Esophagus squamous epithelium (tissue), 5 donors: ENCODE results near the gene SRRM2. TPM values are rescaled to one million over a fixed set of nuclear protein-coding genes. Genes with fewer than 3 reads are reported as not detected.

Source experiments
- DNase-seq: peaks from one replicate; lab custom pipeline; 2025; lab: John Stamatoyannopoulos, UW
- H3K27ac ChIP-seq, 4 donors: fragments of 200-600 bp; sonication (generic); one replicate each; pipeline ENCODE4 v1.5.1; 2016 to 2019; ENCODE audit warnings: mild to moderate bottlenecking in 1 of 4
- H3K27me3 ChIP-seq, 4 donors: fragments of 200-600 bp; sonication (generic); 1 replicate in 3 of 4; 2 replicates in 1 of 4; pipeline versions ENCODE4 v1.5.1 to v1.6.0; 2017 to 2021; ENCODE audit warnings: antibody characterized with exemption in 1 of 4
- H3K36me3 ChIP-seq, 3 donors: fragments of 200-600 bp; sonication (generic); one replicate each; pipeline ENCODE4 v1.5.1; 2016 to 2019
- H3K4me1 ChIP-seq, 3 donors: fragments of 200-600 bp; sonication (generic); one replicate each; pipeline ENCODE4 v1.5.1; 2017 to 2019
- H3K4me3 ChIP-seq, 4 donors: fragments of 200-600 bp; sonication (generic); 1 replicate in 3 of 4; 2 replicates in 1 of 4; pipeline ENCODE4 v1.5.1; 2016 to 2019; ENCODE audit warnings: mild to moderate bottlenecking in 2 of 4, moderate library complexity in 1 of 4
- H3K9me3 ChIP-seq, 3 donors: fragments of 200-600 bp; sonication (generic); one replicate each; pipeline ENCODE4 v1.5.1; 2016 to 2019
- POLR2A ChIP-seq, 4 donors: fragments of 450-650 bp; IDR thresholded peaks; one replicate each; pipeline ENCODE4 v1.6.1; 2017; ENCODE audit warnings: antibody characterized with exemption in 4 of 4, mild to moderate bottlenecking in 4 of 4, moderate library complexity in 3 of 4
- WGBS, 2 donors: methylation state at CpG; one replicate each; pipeline ENCODE4 v1.1.5; 2018; 5-methylcytosine and 5-hydroxymethylcytosine counted together
- intact Hi-C: fragments of 100-400 bp; cut with DNase I; formaldehyde crosslinking; loops from one replicate; pipeline ENCODE4 v1.15.0; 2022
- total RNA-seq, 4 donors: library from RNA; depleted of rRNA; stranded (reverse); fragments of >200 nt; gene quantifications; one replicate each; pipeline ENCODE4 v1.1.0, GENCODE V29; 2016
- TF ChIP-seq, protein P1 (sequence below), 6 experiments: fragments of 450-650 bp in 4 of 6; fragments of 200-600 bp in 2 of 6; sonication (generic) in 2 of 6; IDR thresholded peaks; one replicate each; pipeline ENCODE4 v1.5.1; 2016 to 2019; ENCODE audit warnings: antibody characterized with exemption in 6 of 6, mild to moderate bottlenecking in 4 of 6, moderate library complexity in 4 of 6
- donor health status: DM: yes; HTN: yes; CAD: no.

SRRM2 gene
- total RNA-seq, 4 donors from 2014 or later: 80.7 to 290 (median 233) TPM

DNA sequence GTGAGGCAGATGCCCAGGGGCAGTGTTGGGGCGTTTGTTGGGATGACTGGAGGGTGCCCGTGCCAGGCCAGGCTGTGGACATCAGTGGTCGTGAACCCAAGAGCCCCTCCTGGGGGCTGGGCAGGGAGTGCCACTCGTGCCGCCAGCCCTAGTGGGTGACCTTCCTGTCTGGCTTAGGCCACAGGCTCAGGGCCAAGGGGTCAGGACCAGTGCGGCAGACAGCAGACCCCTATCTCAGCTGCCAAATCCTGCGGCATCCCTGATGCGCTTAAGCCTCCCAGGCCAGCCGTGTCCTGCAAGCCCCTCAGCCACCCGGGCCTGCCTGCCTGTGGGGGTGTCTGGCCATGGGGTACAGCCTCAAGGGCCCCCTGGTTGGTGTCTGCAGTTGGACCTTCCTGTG lies 47.1 kb upstream of the SRRM2 start:
- H3K27me3 ChIP-seq: no peaks in the 10 kb centered on the region
- no peak overlapping the region for H3K27ac ChIP-seq
- H3K4me1 ChIP-seq: no peaks in the 10 kb centered on the region
- H3K36me3 ChIP-seq: peaks cover 48 to 100% (median 65%) of the 10 kb centered on the region in 3 donors
- H3K9me3 ChIP-seq: no peaks in the 10 kb centered on the region
- TF ChIP-seq, protein P1, sequence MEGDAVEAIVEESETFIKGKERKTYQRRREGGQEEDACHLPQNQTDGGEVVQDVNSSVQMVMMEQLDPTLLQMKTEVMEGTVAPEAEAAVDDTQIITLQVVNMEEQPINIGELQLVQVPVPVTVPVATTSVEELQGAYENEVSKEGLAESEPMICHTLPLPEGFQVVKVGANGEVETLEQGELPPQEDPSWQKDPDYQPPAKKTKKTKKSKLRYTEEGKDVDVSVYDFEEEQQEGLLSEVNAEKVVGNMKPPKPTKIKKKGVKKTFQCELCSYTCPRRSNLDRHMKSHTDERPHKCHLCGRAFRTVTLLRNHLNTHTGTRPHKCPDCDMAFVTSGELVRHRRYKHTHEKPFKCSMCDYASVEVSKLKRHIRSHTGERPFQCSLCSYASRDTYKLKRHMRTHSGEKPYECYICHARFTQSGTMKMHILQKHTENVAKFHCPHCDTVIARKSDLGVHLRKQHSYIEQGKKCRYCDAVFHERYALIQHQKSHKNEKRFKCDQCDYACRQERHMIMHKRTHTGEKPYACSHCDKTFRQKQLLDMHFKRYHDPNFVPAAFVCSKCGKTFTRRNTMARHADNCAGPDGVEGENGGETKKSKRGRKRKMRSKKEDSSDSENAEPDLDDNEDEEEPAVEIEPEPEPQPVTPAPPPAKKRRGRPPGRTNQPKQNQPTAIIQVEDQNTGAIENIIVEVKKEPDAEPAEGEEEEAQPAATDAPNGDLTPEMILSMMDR (IDR thresholded peaks at IDR 0.05): no peak
- no peak for TF ChIP-seq POLR2A (IDR thresholded peaks at IDR 0.05)
- intact Hi-C loops: no loop called here
- no peak for DNase-seq
- 90% methylated on average over 2 of the region's 10 CpGs; no CpG with 5 or more reads in 1 of the 2 donors for WGBS, 2 donors
- no peak overlapping the region for H3K4me3 ChIP-seq

DNA sequence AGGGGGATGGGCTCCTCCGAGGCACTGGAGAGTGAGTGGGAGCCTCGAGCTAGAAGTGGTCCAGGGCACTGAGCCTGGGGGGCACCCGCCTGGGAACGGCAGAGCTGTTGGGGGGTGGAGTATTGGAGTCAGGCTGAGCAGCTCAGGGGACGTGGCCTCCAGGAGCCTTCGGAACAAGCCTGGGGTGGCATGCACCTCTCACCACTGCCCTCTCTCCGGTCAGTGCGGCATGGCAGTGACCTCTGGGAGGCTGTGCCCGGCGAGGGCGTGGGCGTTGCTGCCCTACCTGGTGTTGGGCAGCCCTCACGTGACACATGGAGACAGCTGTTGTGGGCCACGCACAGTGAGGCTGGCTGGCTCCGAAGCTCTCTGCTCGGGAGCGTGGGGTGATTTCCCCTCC lies 46.4 kb upstream of the SRRM2 start:
- no peak for DNase-seq
- TF ChIP-seq, protein P1 (IDR thresholded peaks at IDR 0.05): no peak
- no peak for TF ChIP-seq POLR2A (IDR thresholded peaks at IDR 0.05)
- Histone ChIP-seq H3K36me3 (peaks cover 41 to 92% (median 58%) of the 10 kb centered on the region in 3 donors), H3K27ac (no peak overlapping the region), H3K27me3 (no peaks in the 10 kb centered on the region), H3K4me3 (no peak overlapping the region), H3K9me3 (no peaks in the 10 kb centered on the region), H3K4me1 (no peaks in the 10 kb centered on the region)
- intact Hi-C loops: no loop called here
- 80 to 94% methylated on average over 1 to 11 of the region's 17 CpGs for WGBS, 2 donors

DNA sequence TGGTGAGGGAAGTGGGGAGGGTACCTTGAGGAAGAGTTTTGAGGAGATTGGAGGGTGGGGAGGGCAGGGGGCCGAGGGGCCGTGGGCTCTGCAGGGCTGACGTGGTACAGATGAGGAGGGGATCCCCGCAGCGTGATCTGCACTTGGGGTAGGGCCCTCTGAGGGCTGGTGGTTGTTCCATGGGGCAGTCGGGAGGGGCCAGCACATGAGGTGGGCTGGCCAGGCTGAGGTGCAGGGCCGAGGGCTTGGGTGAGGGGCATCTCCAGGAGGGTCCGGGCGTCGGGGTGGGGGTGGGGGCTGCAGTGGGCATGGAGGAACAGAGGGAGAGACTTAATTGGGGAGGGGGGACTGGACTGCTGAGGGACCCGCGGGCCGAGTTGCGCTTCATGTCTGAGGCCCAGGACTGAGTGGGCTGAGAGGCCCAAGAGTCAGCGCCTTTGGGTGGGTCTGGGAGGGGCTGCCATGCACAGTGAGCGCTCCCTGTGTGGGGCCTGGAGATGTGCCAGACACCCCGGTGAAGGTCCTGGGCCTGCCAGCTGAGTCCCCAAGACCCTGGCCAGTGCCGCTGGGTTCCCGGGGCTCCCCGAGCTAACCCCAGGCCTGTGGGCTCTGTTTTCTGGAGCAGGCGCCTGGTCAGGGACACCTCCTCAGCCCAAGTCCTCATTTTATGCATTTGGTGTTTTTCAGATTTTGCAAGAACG lies 45.7 kb upstream of the SRRM2 start:
- Histone ChIP-seq H3K9me3 (no peaks in the 10 kb centered on the region), H3K27me3 (no peaks in the 10 kb centered on the region), H3K36me3 (peaks cover 36 to 86% (median 56%) of the 10 kb centered on the region in 3 donors), H3K4me3 (no peak overlapping the region), H3K27ac (no peak overlapping the region), H3K4me1 (peaks cover 0 to under 1% (median 0%) of the 10 kb centered on the region in 3 donors)
- no peak for DNase-seq
- intact Hi-C loops: no loop called here
- 91 to 100% methylated on average over 10 to 12 of the region's 22 CpGs for WGBS, 2 donors
- TF ChIP-seq POLR2A (IDR thresholded peaks at IDR 0.05): no peak
- TF ChIP-seq, protein P1 (IDR thresholded peaks at IDR 0.05): no peak

DNA sequence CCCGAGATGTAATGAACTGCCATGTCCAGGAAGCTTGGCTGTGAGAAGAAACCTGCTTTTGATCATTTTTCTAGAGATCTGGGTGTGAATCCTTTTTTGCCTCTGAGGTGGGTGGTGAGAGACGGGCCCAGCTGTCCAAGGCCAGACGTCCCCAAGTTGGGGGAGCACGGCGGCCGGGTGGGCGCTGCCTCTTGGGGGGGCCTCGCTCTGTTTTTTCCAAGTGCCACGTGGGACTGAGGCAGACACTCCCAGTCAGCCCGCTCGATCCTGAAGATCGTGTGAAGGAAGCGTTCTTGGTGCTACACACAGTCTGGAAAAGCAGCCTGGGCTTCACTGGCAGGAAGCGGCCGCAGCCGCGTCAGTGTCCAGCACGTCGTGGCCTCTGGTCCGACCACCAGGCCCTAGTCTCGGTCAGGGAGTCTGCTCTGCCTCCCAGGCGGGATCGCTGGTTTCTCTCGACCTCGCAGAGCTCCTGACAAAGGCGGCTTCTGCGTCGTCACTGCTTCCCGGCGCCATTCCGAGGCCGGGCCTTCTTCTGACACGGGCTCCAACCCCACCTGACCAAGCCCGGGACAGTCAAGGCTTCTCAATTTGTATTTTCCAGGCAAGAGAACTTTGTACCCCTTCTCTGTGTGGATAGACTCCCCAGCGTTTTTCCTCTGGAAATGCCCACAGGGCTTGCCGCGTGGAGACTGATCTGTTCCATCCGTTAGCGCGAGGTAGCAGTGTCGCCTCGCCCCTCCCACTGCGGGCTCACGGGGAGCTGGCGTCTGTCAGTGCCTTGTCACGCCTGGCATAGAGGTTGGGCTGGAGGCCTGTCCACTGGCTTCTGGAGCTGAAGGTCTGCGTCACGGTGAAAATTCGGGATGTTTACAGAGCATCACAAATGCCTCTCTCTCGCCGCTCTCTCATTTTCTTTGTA lies 44.8 kb upstream of the SRRM2 start:
- 83 to 95% methylated on average over 25 to 36 of the region's 51 CpGs for WGBS, 2 donors
- no peak for DNase-seq
- peaks cover 27 to 77% (median 47%) of the 10 kb centered on the region in 3 donors for H3K36me3 ChIP-seq
- peaks cover 0 to 4% (median 0%) of the 10 kb centered on the region in 3 donors for H3K4me1 ChIP-seq
- intact Hi-C loops: no loop called here
- no peaks in the 10 kb centered on the region for H3K9me3 ChIP-seq
- H3K4me3 ChIP-seq: no peak overlapping the region
- H3K27me3 ChIP-seq: no peaks in the 10 kb centered on the region
- no peak overlapping the region for H3K27ac ChIP-seq
- TF ChIP-seq, protein P1 (IDR thresholded peaks at IDR 0.05): no peak
- no peak for TF ChIP-seq POLR2A (IDR thresholded peaks at IDR 0.05)

DNA sequence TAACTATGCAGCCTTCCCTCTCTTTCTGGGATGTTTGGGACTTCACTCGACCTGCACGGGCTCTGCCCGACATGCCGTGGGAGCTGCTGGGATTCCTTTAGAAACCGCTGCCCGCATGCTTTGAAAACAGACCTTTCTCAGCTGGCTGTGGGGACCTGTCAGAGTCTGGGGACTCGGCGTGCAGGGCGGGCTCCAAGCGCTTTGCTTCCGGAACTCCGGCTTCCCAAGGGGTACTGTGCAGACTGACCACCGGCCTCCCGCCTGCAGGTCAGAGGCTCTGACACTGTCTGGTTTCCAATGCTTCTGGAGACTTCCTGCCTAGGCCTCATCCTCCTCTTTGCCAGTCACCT lies 44.2 kb upstream of the SRRM2 start:
- H3K9me3 ChIP-seq: no peaks in the 10 kb centered on the region
- H3K36me3 ChIP-seq: peaks cover 21 to 71% (median 41%) of the 10 kb centered on the region in 3 donors
- H3K27ac ChIP-seq: no peak overlapping the region
- no peak for DNase-seq
- H3K27me3 ChIP-seq: no peaks in the 10 kb centered on the region
- intact Hi-C loops: no loop called here
- WGBS, 2 donors: 94% methylated on average over 10 to 13 of the region's 14 CpGs
- H3K4me3 ChIP-seq: no peak overlapping the region
- peaks cover 0 to 4% (median 0%) of the 10 kb centered on the region in 3 donors for H3K4me1 ChIP-seq
- TF ChIP-seq, protein P1 (IDR thresholded peaks at IDR 0.05): no peak
- no peak for TF ChIP-seq POLR2A (IDR thresholded peaks at IDR 0.05)
